GM21723 (cell line): Measurements from ENCODE around the gene ERMN.

Experiments
- ATAC-seq: cut with Tn5 transposase; IDR thresholded peaks from one replicate; pipeline ENCODE4 v1.9.1; 2021; ENCODE audit warnings: mild to moderate bottlenecking, moderate library complexity; ENCODE audit not compliant: unreplicated experiment

ERMN gene

DNA sequence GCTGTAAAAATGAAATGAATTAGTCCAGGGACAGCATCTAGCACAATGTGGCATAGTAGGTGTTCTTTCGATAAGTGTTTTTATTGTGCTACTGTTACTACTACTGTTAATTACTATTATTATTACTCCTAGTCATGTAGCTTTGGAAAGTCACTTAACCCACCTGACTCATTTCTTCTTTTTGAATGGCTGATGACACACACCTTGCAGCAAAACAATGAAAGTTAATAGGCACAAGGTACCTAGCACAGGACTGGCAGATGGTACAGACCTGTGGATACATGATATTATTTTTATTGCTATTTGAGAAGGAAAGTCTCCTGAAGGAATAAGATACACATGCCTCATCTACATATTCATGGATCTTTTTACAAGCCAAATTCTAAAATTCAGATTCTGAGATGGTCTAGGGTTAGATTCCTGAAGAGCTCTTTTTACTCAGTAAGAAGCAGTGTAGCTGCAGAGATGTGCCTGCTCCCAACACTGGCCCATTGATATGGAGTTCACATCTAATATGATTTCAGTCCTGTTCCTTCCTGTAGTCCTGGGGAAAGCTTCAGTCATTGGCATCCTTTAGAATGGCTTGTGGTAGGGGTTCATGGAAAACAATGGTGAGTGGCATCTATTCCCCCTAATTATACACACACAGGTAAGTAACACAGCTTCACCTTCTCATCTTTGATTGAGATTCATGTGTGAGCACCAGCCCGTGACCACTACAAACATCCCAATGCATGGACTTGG lies 7.9 kb upstream of the ERMN start:
- ATAC-seq, result no peak

DNA sequence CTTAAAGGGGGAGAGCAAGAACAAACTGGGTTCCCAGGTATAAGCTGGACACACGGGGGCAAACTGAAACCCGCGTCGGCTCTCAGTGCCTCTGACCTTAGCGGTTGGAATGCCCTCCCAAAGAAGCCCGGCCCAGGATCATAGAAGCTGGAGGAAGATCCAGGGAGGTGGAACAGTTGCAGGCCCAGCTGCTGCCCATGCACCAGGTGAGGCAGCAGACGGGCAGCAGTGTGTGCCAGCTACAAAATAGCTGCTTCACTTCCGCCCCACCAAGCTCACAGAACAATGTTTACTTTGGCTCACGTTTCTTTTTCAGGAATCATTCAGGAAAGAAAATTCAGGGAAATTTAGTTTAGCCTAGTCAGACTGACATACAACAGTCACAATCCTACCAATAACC lies 3.9 kb upstream of the ERMN start:
- ATAC-seq, result no peak

DNA sequence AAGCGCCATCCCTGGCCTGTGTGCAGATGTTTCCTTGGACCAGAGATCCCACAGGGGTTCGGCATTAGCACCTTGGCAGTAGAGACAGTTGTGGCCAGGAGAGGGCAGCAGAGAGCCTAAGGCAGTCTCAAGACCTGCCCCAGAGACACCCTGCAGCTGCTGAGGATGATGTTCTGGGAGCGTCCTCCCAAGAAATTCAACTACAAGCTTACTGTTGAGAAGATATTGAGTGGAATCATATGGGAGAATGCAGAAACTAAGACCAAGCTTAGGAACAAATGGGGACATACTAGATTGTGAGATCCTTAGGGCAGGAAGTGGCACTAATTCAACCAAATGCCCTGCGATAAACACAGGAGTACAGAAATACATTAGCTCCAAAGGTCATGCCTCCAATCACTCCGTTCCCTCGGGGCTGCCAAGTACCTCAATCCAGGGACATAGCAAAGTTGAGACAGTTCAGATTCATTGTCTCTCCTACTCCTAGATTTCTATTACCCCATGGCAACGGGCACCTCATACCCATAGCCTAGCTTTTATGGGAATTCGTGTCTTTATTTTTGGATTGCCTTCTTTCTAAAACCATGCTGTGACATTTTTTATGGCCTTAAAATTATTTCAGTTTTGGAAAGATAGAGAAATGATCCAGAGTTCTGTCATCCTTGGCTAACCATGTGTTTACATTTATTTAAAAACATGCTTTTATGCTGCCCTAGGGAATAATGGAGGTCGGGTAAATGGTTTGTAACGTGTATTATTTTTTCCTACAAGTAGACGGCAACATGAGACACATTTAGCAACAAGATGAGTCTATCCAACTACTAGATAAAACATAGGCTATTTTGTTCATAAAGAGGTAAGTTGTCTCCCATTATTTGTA lies 2.2 kb upstream of the ERMN start:
- peak; percentile 99 for ATAC-seq

DNA sequence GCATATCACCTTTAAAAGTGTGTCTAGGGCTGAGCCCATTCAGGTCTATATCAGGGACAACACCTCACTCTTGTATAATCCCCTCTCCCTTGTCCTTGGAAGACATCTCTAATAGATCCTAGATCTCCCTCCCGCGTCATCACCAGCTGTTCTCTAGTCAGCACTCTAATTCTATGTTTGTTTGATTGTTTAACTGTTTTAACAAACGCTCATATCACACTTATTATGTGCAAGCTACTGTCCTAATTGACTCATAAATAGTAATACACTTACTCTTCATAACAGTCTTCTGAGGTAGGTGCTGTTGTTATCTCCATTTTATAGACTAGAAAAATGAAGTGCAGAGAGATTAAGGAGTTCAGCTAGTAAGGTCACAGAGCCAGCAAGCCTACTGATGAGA lies 1.6 kb upstream of the ERMN start:
- peak; percentile 39 for ATAC-seq

DNA sequence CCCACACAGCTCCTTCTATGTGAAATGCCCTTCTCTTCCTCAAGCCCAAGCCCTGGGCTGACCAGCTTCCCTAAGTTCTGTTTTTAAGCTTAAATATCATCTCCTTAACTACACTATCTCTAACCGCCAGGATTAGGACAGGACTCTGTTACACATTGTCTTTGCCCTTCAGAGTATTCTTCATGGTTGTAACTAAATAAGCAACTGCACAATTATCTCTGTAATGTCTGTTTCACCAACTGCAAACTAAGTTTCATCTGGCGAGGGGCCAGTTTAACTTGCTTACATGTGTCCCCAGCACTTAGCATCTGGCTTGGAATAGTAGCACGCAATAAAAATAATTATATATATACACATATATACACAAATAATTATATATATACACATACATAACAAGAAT lies 1.1 kb upstream of the ERMN start:
- no peak for ATAC-seq

DNA sequence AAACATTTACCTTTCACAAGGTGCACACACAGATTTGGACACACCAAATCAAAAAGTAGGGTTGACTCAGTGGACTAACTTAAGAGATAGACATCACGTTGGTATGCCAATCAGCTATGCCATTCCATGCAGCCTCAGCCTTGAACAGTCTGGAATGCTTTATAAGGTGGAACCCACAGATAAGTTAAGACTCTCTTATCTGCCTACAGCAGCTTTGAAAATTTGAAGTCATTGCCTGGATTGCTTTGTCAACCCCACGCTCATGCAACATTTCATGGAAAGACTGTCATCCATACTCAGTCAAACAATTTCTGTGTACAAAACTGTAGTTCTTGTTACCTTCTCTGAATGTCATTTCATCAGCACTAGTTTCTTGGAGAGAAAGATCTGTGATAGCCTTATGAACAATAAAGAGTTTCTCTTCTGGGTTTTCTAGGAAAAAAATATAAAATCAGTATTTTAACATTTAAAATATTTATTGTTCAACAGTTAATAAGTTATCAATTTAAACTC lies 1.2 kb downstream of the ERMN start:
- ATAC-seq, result no peak

DNA sequence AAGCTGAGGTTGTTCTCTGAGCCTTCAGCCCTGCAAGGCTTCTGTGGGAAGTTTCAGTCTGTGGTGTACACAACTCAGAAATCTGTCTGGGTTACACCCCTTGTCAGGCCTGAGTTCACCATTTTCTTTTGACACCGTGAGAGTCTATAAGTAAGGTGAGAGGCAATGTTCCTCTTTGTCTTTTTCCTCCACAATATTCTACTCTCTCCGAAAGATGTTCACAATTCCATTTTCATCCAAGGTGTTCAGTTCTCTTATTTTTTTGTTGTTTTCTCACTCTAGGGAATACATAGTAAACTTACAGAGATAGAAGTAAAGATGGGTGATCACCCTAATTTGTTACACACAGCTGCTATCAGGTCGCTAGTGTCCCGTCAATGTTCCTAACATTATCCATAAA lies 3.2 kb downstream of the ERMN start:
- ATAC-seq, result no peak

DNA sequence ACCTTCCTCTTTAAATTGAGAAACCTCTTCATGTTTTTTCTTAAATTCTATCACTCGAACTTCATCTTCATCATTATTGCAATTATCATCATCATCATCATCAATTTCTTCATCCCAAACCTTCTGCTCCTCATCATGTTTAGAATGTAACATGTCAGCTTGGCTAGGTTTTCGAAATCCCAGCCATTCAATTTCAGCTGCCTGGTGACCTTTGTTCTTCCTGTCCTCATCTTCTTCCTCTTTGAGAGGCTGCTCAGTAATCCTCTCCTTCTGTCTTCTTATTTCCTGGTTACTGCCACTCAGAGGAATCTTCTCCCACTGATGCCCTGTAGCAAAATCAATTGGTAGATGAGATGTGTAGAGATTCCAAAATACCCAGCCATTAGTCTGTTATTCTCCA lies 4.2 kb downstream of the ERMN start:
- no peak for ATAC-seq

DNA sequence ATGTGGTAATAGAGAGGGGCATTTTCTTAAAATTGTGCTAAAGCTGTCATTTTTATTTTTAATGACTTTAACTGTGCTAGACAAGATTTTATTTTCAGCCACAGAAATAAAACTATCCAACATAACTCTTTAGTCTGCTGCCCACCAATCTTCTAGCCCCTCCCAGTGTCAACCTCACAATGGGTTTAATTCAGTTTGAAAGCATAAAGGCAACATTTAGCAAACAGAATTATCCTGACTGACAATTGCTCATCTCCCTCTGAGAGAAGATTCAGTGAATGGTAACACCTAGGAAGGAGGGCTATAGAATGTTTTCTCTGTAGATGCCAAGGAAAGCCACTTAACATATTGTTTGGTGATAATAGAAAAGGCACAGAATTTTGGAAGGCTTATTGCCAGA lies 5.2 kb downstream of the ERMN start:
- no peak for ATAC-seq

DNA sequence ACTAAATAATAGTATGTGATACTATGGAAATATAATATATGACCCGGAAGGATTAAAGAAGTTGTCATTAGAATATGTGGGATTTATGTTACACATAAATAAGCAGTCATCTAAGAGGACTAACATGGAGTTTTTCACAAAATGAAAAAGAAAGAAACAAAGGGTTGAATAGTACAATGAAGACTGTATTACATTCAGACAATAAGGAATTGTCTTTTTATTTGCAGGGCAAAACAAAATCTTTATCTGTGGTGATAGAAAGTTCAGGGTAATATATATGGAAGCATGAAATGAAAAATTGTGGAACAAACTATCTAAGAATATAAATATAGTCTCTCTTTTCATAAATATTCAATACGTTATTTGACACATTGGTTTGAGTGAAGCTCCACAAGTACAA lies 5.8 kb downstream of the ERMN start:
- ATAC-seq, result no peak

DNA sequence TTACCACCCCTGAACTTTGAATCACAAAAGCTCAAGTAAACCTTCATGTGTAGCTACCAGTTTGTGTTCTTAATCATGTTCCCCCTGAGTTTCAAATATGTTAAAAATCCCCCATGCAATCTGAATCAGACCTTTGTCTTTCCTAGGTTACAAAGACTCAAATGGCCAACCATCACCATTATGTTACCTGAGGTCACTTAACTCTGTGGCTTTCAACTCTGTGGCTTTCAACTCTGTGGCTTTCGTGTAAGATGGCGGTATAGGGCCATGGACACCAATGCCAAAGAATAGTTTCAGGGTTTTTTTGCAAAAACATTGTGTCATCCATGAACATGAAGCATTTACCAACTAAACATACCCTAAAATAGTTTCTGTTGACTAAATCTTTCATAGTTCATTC lies 6.7 kb downstream of the ERMN start:
- no peak for ATAC-seq

DNA sequence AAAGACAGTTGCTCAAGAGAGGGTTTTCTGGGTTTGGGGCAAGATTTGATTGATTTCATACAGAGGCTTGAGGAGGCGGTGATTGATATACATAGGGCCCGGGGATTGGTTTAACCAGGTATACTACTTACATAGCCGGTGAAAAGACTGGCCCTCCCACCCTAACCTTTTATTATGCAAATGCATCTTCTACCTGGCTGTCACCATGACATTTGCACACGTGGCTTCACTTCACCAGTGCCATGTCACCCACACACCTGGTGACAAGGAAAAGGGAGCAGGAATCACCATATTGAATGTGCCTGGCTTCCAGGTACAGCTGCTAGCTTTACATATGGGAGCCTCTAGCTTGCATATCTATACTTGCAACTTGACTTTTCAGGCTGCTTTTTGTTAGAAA lies 9.7 kb downstream of the ERMN start:
- no peak for ATAC-seq

DNA sequence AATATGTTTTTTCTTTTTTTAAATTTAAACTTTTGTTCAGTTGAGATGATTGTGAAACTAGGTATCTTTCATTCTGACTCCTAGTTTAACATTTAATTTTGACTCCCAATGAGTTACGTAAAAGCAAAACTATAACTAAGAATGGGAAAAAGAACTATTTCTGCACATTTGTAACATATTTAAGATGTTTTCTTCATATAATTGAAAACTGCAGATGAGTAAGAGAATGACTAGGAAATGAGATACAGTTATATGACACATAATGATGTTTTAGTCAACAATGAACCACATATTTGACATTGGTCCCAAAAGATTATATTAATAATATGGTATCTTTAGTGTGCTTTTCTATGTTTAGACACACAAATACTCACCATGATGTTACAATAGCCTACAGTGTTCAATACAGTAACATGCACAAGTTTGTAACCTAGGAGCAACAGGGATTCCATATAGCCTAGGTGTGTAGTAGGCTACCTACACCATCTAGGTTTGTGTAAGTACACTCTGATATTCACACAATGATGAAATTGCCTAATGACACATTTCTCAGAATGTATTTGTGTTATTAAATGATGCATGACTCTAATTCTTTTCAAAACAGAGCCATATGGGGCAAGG lies 12.6 kb downstream of the ERMN start:
- ATAC-seq, result no peak

DNA sequence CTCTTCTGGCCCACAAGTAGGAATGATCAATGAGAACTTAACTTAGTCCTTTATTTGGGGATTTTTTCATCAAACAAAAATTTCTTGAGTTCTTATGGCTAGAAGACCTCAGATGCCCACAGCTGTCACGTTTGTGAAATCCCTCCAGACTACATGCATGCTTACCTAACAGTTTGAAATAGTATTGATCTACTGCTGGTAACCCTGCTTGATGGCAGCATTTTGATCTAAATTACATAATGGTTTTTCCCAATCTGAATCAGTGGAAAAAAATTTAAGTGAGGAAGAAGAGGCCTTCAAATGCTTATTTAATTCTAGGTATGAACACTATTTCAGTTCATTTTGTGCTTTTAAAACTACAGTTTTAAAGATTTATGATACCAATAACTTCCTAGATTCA lies 13.9 kb downstream of the ERMN start:
- no peak for ATAC-seq

DNA sequence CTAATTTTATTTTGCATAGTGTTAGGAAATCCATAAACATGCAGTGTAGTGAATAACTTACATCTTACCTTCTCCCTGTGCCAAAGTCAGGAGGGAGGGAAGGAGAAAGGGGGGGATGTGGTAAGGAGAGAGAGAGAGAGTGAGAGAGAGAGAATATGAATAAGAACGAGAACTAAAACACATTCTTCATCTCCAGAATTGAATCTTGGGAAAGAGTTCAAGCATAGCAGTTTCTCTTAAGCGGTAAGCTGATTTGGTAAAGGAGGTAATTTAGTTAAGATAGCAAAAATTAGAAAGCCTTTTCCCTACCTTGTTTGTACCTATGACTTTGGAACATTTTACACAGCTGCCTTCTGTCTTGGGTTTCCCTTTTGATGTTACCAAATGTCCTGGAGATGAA lies 15.7 kb downstream of the ERMN start:
- ATAC-seq, result no peak

DNA sequence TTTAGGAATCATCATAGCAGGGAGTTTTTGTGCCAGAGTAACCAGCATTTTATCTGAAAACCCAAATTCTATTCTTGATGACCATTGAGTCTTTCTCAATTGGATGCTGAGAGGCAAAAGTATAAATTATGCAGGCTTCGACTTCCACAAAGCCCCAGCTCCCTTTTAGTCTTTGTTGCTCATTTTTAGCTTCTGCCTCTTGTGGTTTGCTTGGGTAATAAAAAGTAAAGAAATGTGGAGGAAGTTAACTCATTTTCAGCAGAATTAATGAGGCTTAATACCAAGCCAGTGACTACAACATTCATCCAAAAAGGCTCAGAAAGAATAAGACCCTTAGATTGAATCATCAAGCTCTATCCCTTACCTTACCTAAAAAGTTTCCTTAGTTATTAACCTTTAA lies 18.6 kb downstream of the ERMN start:
- no peak for ATAC-seq

DNA sequence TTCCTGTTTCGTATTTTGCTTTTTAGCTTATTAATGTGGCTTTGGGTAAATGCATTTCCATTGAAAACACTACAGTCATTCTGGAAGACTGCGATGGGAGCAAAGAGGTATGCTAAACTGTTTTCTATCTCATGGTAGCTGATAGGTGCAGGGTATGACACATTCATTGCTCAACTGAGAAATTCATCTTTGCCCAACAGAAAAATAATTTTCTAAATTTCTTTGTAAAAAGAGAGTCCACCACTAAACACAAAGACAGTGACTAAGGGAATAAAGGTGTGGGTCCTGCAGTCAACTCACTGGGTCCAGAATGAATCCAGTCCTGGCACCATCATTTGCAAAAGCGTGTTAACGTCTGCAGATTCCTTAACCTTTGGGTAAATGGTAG lies 19.9 kb downstream of the ERMN start:
- ATAC-seq, result no peak

DNA sequence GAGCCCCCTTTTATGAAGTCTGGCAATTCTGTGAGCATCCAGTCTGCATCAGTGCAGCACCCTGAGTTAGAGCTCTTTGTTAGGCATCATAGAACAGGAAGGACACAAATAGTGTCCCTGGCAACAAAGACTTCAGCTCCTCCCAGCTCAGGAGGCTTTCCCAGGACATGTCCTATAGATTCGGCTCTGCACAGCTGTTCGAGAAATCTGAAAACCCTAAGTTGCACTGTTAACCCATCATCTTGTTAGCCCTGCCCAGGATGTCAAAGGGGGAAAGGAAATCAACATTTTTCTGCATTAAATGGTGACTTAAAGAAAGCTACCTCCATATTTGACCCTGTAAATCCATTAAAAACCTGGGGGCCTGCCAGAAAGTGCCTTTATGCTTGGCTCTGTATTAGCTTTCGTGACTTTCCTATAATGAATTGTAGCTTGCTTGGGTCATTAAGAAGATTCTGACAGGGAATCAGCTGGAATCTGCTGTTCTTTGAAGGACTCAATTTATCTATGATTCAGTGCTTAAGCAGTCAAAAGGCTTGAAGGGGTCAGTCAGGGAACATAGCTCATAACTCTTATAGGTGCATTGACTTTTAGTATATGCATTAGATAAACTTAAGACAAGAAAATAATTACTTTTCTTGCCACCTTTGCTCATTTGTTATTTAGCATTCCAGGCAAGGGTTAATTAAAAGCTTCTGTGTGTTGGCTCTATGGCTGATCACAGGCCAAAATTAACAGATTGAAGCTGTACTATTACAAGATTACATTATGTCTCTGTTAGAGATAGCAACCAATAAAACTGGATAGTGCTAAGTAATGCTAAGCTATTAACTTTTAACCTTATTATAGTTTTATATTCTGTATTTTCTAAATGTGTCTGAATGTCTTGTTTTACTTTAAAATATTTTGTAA lies 20.6 kb downstream of the ERMN start:
- ATAC-seq, result no peak

DNA sequence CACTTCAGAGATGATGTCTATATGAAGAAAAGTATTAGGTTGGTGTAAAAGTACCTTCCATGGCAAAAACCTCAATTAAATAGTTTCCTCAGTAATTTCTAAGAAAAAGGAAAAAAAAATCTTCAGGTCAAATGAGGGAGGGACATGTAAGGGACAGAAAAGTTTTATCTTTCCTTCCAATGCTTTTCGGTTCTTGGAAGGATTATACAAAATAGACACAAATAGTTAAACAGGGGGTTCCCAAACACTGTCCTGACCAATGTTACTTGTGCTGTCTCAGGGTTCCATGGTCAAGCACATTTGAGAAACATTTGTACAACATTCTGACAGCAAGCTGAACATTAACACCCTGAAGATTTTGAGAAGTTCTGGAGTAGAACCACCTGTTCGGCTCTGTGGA lies 22.0 kb downstream of the ERMN start:
- ATAC-seq, result no peak

DNA sequence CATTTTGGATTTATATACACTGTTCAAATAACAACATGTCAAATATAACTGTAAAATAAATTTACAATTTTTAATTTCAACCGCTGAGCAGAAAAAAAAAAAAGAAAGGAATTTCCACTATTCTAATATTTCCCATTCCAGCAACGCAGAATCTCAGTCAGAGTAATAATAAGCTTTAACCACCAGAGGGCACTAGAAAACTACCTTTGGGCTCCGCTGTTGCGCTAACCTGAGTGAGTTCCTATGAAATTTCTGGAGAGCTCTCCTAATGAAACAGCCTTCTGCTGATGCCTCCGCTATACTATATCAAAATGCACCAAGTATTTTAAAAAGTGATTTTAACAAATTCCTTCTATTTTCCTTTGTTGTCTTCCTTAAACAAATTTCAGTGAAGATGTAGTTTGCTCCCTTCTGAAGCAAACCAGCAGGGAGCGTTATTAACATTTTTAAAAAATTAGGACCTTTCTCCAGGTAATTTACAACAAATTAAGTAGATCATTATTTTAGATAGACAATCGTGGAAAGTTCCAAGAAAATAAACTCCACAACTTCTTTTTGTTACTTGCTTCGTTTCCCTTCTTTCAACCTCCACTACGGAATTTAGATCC lies 23.0 kb downstream of the ERMN start:
- peak; percentile 82 for ATAC-seq
